HG02759 (cell line): ENCODE results near the gene PSME2.

Source experiments
- ATAC-seq: cut with Tn5 transposase; IDR thresholded peaks from one replicate; pipeline ENCODE4 v1.9.1; 2021; ENCODE audit warnings: mild to moderate bottlenecking, moderate library complexity; ENCODE audit not compliant: unreplicated experiment

PSME2 gene

DNA sequence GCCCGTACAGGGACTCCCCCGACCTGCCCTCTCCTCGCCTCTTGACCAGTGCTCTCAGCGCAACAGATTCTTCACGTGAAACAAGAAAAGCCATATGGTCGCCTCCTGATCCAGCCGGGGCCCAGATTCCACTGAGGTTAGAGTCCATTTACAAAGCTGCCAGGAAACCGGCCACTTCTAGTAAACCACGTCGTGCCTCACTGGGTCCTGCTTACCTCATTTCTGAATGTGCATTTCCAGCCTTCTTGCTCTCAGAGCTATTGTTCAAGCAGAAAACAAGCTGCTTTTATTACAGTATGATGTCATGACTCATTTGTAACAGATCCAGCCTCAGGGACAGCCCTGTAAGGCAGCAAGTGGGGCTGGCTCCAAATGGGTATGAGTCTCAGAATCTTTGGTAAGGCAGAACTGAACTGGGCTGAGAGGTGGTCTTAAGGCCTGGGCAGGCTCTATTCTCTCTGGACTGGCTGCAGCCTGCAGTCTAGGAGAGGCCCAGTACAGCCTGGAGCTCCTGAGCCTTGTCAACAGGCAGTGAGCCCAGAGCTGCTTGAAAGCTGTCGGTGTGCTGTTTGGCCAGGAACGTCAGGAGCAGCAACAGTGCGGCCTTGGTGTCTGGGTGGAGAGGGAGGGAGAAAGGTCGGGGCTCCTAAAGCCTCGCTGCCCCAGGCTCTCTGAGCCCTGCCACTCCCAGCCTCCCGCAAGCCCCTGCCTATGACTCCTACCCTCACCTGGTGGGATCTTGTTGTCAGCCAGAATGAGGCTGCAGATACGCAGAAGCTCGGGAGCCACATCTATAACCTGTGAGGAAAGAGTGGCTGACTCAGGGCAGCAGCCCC lies 33.8 kb upstream of the PSME2 start:
- no peak for ATAC-seq

DNA sequence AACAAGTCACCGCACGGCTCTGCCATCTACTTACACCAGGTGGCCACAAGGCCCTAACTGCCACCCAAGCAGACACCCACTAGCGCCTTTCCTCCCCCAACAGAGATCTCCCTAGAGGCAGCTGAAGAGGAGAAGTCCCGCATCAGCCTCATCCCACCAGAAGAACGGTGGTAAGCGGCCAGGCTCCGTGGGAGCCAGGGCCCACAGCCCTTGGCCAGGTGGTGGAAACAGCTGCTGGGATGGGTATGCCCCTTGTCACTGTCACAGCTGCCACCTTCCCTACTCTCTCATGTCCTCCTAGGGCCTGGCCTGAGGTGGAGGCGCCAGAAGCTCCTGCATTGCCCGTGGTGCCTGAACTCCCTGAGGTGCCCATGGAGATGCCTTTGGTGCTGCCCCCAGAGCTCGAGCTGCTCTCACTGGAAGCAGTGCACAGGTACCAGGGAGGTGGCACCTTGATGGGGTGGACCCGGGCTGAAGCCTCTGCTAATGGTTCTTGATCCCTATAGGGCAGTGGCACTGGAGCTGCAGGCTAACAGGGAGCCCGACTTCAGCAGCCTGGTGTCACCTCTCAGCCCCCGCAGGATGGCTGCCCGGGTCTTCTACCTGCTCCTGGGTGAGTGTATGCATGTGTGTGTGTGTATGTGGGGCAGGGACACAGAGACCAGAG lies 33.0 kb upstream of the PSME2 start:
- ATAC-seq: no peak

DNA sequence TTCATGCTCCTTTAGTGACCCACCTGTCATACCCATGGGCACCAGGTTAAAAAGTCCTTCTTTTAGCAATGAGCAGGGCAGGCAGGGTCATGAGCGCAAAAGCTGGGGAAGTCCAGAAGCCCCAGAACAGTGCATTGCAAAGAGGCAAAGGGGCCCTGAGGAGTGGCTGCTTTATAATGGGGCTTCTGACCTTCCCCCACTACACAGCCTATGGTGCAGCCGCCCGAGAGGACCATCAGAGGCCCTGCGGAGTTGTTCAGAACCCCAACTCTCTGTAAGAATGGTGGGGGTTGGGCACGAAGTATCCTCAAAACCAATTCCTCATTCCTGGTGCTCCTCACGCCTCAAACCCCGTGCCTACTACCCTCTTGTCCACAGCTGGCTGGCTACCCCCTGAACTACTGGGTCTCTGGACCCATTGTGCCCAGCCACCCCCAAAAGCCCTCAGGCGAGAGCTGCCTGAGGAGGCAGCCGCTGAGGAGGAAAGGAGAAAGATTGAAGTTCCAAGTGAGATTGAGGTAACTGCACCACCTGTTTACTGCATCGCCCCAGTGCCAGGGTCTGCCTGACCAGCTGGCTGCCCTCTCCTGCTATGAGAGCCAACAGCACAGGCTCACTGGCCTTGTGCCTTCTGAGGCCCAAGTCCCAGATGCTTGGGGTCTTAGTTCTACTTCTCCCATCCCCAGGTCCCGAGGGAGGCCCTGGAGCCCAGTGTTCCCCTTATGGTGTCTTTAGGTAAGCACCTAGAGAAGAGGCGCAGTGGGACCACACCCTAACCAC lies 32.2 kb upstream of the PSME2 start:
- ATAC-seq: no peak

DNA sequence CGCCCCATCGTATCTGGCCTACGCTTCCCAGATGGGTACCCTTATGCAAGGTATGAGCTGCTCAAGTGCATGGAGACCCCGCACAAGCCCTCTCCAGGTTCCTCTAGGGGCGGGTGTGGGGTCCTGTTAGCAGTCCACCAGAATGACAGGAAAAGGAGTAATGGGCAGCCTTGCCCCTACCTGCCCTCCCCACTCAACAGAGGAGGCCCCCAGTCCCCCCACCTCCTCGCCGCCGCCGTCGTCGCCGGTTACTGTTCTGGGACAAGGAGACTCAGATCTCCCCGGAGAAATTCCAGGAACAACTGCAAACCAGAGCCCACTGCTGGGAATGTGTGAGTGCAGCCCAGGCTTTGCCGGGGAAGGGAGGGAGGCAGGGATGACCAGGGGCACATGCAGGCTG lies 31.5 kb upstream of the PSME2 start:
- ATAC-seq: no peak

DNA sequence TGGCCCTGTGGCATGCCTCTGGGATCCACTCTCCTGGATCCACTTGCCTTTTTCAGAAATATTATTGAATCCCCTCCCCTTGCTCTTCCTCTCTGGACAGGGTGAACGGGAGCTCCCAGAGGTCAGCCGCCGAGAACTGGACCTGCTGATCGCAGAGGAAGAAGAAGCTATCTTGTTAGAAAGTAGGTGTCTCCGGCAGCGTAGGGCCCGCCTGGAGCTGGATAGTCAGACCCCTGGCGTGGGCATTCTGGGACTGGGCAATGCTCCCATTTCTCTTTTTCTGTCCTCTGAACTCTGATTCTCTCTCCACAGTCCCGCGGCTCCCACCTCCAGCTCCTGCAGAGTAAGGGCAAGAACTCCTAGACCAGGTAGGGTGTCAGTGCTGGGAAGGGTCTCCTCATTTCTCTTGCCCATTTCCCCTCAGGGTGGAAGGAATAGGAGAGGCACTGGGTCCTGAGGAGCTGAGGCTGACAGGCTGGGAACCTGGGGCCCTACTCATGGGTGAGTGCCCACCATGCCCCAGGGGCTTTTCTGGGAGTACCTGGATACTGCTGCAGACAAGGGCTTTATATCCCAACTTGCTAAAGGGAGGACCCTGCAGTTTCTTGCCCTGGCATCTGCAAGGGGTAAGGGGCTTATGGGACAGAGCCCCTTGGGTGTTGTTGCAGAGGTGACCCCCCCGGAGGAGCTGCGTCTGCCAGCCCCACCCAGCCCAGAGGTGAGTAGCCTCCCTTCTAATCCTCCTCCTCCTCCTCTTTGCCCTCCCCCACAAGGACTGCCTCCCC lies 30.8 kb upstream of the PSME2 start:
- no peak for ATAC-seq

DNA sequence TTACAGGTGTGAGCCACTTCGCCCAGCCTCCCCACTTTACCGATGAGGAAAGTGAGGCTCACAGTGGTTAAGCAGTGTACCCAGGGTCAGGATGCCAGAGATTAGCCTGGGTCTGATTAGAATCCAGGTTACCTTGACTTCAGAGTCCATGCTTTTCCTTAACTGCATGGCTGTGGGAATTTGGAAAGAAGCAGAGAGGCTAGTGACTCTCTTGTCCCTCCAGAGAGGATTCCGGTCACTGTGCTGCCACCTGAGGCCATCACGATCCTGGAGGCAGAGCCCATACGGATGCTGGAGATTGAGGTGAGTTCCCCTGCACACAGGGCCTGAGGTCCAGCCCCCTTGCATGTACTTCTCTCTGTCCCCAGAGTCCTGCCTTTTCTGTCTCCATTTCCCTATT lies 30.2 kb upstream of the PSME2 start:
- ATAC-seq: no peak

DNA sequence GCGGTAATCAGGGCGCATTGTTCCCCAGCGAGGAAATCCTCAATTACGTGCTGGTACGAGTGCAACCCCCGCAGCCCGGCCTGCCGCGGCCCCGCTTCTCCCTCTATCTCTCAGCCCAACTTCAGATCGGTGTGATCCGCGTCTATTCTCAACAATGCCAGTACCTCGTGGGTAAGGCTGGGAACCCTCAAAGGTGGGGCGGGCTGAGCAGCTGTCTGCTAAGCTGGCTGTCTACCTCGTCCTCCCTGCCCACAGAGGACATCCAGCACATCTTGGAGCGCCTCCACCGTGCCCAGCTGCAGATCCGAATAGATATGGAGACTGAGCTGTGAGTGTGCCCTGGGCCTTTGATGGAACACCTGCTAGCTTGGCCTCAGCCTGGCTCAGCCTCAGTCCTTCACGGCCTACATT lies 26.5 kb upstream of the PSME2 start:
- no peak for ATAC-seq

DNA sequence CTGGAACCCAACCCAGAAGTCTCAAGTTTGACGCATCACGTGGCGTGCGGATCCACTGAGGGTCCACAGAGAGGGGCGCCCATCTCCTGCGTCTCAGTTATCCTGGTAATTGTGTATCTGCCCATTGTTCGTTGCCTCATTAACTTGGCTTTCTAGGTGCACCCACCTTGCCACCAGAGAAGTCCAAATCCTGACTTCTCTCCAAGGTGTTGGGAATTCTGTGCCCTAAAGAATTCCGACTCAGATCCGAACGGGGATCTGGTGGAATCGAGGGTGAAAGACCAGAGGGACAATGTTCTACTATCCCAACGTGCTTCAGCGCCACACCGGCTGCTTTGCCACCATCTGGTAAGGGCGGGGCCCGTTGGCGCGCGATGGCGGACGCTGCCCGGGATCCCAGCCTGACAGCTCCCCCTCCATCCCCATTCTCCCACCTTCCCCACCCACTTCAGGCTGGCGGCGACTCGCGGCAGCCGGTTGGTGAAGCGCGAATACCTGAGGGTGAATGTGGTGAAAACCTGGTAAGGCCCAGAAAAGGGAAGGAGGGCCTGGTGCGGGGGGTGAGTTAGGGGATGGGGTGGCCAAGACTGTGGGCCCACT lies 26.0 kb upstream of the PSME2 start:
- ATAC-seq: no peak

DNA sequence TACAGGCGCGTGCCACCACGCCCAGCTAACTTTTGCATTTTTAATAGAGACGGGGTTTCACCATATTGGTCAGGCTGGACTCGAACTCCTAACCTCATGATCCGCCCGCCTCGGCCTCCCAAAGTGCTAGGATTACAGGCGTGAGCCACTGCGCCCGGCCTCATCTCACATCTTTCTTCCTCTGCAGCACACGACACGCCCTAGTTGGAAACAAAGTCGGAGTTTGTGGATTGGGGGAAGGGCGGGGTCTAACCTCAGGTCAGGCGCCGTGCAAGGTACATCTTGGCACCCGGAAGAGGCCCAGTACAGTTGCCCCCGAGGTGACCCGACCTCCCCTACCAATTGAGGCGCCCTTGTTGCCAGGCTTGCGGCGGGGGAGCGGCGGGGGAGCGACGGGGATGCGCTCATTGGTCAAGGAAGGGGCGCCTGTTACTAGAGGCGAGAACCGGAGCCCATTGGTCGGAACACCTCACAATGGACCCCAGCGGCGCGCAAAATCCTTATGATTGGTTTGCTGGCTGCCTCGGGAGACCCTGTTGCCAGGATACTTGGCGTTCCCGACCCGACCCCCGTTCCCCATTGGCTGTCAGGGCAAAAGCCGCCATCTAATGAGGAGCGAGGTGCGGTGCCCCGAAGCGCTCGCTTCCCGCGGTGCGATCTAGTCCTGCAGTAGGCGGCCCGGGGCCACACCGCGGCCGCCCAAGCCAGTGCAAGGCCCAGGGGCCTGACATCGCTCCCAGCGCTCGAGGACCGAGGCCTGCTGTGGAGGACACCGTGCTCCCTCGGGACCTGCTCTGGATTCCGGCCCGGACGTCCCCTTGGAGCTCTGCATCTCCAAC lies 25.2 kb upstream of the PSME2 start, which contains the start of gene REC8:
Gene REC8, plus strand, starts transcription at position 659 of the 839 bp plus-strand sequence. CDS start 473 bp downstream, outside the sequence.
- peak; percentile 88 for ATAC-seq

DNA sequence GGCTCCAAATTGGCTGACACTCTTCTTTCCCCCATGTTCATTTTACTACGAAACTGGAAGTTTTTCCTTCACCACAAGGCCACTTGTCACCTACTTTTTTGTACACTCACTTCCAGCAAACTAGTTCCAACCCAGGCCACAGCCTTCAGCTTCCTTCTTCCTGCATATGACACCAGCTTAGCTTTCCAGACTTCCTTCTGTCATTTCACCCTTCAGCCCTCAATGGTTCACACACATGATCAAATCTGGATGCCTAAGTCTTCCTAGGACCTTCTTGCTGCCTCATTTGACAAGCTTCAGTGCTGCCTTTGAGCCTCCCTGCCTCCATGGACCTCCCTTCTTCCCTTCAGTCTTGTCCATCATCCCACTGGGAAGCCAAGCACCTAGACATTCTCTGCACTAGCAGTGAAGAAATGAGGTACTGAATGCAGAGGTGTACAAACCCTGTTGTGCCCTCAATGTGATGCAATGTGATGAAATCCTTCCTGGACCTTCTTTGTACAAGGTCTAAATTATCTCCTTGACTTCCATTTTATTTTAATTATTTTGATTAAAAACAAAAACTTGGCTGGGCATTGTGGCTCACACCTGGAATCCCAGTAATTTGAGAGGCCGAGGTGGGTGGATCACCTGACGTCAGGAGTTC lies 21.2 kb upstream of the PSME2 start:
- ATAC-seq: no peak

DNA sequence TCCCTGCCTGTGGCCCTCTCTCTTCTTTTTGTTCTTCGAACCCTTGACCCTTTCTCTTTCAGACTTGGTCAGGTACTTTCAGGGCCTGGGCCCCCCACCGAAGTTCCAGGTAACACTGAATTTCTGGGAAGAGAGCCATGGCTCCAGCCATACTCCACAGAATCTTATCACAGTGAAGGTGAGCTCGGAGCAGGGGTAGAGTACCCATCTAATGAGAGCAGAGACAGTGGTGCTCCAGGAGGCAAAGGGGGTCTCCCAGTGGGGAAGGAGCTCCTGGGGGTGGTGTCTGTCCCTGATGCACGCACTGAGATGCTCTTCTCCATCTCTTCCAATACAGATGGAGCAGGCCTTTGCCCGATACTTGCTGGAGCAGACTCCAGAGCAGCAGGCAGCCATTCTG lies 19.4 kb upstream of the PSME2 start:
- no peak for ATAC-seq

DNA sequence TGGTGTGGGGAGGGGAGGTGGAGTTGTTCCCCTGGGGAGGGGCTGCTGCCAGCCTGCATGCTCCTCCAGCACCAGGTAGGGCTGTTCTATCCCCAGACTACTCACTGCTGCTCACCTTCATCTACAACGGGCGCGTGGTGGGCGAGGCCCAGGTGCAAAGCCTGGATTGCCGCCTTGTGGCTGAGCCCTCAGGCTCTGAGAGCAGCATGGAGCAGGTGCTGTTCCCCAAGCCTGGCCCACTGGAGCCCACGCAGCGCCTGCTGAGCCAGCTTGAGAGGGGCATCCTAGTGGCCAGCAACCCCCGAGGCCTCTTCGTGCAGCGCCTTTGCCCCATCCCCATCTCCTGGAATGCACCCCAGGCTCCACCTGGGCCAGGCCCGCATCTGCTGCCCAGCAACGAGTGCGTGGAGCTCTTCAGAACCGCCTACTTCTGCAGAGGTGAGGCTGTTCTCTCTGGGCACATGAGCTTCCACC lies 18.1 kb upstream of the PSME2 start:
- no peak for ATAC-seq

DNA sequence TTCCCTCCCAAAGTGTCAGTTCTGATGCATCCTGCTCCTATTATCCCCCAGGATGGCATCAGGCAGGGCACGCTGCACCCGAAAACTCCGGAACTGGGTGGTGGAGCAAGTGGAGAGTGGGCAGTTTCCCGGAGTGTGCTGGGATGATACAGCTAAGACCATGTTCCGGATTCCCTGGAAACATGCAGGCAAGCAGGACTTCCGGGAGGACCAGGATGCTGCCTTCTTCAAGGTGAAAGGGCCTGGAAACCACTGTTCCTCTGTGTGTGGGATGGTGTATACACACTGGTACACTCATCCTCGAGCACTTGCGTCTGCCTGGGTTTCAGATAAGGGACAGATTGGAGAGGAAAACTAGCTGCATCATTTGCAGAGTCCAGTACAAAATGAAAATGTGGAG lies 15.7 kb upstream of the PSME2 start:
- no peak for ATAC-seq

DNA sequence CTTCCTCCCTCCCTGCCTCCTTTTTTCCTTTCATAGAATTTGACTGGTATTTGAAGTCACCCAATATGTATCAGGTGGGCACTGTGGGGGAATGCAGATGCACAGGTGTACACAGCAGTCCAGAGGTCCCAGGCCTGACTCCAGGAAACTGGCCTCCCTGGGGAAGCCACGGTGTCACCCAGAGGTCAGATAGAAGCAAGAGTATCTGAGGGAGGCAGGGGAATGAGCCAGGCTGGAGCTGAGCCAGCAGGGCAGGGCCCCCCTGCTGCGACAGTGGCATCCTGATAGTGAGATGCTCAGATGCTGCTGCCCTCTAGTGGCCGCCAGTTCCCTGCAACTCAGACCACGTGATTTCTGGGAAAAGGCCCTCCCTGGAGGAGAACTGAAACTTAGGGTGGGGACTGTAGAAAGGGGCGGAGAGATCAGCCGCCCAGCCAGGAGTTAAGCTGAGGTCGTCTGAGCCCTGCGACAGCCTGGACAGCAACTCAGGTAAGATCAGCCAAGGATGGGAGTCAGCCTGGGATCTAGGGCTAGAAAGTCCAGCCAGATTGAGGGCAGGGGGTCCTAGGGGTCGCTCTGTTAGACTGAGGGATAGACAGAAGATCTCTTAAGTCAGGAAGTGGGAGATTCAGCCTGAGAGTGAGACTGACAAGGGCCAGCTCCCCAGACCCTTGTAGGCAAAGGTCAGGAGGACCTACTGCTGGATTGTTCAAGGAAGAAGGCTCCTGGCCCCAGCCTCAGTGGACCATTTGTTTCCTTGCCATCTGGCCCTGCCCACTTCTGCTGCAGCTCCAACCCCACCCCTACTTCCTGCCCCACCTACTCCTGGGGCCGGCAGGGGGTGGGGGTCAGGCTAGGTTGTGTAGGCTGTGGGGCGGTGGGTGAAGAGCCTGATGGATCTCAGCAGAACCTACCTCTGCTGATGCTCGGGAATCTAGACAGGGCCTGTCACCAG lies 14.7 kb upstream of the PSME2 start, which contains the start of gene IRF9:
Gene IRF9, plus strand, starts transcription at position 416 of the 955 bp plus-strand sequence. CDS start 880 bp downstream, outside the sequence.
- ATAC-seq: peak; percentile 88

DNA sequence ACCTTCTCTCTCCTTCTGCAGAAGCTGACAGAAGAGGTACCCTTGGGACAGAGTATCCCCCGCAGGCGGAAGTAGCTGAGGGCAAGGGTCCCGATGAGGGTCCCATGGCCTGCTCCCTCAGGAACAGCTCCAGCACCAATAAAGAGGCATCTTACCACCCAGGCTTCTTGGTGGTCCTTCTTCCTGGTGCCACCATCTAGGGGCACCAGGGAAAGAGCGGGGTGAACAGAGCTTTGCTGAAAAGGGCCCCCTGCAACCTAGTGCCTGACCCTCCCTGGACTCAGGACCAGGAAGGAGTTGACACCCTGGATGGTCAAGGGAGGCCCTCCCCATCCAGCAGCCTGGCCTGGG lies 14.1 kb upstream of the PSME2 start:
- ATAC-seq: no peak

DNA sequence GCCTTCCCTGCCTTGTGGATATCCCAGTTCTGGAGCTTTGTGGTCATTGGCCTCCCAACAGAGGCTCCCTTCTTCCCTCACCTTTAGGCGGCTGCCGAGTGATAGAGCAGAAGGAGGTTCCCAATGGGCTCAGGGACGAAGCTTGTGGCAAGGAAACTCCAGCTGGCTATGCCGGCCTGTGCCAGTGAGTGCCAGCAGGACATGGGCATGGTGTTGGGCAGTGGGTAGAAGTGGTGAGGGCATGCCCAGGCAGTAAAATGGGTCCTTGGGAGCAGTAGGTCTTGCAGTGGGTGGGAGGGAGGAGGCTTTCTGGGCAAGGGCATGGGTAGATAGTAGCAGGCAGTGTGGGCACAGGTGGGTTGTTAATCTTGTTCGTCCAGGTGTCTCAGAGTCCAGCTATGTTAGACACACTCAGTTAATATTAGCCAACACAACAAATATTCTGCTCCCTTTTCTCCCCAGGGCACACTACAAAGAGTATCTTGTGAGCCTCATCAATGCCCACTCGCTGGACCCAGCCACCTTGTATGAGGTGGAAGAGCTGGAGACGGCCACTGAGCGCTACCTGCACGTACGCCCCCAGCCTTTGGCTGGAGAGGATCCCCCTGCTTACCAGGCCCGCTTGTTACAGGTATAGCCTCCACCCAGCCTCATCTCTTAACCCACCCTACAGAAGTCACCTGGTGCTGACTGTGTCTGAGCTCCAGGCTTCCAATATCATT lies 13.5 kb upstream of the PSME2 start:
- ATAC-seq: no peak

DNA sequence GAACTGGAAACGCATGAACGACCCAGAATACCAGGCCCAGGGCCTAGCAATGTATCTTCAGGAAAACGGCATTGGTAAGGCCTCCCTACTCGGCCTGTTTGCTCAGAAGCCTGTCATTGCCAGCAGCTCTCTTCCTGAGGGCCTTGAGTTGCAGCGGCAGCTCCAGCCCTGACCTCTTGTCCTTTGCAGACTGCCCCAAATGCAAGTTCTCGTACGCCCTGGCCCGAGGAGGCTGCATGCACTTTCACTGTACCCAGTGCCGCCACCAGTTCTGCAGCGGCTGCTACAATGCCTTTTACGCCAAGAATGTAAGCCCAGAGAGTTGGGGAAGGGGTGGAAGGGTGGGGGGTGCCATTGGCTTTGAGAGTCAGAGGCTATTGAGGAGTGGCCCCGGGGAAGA lies 10.9 kb upstream of the PSME2 start:
- no peak for ATAC-seq
